Stimulated activated CD8-positive, alpha-beta memory T cell treated with anti-CD3 and anti-CD28 coated beads, Interleukin-12 subunit alpha, Interleukin-12 subunit beta, amount 100 ng/mL, for 24 hours (primary cell): ENCODE measurements around the gene KIF5C.

ENCODE experiments used
- DNase-seq: peaks from one replicate; pipeline ENCODE4 v3.0.0-alpha.2; 2020; ENCODE audit errors: extremely low read depth

KIF5C gene

DNA sequence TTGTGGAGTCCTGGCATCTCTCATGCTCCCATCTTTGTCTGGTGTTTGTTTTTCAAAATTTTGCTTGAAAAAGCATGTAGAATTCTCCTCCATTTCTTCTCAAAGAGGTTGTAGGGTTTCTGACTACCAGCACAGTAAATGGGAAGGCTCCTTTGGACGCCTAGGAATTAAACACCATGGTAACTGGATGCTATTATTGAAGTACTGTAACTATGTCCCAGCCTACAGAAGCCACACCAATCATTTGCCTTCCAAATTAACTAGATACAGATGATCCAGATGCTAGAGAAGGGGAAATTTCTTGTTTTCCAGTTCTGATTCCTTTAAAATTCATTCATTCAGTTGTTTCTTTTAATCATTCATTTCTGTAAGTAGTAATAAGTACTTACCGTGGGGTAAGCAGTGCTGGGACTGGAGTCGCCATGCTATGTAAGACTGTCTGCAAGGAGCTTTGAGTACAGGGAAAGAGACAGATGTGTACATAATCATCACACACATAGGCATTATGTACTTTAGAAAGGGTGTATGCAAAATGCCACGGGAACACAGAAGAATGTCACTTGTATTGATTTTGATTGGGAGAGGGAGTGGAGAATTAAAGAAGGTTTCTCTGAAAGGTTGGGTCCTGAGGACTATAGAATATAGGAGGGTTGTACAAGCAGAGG is 49.6 kb downstream of the KIF5C start:
- DNase-seq, result no peak

DNA sequence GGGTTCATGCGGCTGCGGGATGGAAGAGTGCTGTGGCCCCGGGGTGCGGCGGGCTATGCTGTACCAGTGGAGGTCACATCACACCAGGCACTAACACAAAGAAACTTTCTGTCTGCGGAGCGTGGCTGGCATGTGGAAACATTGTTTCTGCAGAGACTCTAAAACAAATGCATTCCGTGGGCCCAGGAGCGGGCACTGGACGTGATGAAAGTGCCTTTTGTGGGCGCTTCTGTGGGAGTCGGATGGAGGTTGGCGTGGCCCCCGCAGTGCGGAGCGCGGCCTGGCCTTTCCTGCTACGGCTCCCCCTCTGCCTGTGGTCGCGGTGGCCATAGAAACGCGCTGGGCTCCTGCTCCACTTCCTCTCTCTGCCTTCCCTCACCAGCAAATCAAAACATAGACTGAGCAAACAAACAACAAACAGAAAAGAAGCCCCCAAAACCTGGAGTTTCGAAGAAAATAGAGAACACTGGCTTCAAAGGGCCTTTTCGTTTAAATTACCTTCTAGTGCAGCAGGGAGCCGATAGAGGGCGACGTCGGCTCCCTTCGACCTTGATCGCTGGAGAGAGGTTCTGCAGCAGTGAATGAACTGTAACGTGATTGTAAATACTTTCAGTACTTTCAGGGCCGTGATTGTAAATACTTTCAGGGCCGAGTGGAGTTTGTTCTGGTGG is 51.4 kb downstream of the KIF5C start:
- DNase-seq, result no peak

DNA sequence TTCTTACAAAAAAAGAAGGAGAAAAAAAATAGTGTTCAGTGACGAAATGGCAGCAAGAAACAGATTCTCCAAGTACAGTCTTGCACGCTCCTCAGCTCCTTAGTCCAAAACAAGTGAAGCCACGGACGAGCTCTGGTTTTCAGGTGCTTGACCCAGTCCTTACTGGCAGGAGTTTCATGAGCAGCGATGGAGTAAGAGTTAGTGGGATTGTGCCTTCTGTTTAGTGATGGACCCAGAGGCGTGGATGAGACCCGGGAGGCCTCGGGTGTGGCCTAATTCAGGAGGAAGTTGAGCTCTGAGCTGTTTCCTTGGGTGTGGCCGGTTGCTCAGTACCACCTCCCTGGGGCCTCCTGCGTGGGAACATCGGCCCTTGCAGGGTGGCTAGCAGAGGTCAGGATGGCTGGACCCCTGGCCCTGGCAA is 52.0 kb downstream of the KIF5C start:
- DNase-seq, result no peak

GRCh38 chr2:148928395-148928794 is 53.4 kb downstream of the KIF5C start:
- no peak for DNase-seq

GRCh38 chr2:148930046-148930775 is 55.2 kb downstream of the KIF5C start:
- DNase-seq, result no peak

DNA sequence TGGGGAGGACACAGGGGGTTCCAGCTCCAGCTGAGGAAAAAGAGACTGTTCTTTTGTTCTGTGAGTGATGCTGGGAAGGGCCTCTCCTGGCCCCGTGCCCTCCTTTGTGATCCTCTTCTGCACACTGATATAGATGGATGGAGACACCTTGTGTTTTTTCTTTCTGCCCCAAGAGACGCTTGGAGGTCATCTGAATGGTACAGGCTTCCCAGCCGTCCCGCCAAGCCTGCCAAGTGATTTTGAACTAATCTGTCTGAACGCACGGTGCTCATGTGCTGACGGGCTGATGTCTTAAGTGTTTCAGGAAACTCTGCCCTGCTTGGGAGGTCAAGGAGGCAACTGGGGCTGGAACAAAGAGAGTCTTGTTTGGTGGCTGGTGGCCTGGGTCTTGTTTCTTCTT is 57.5 kb downstream of the KIF5C start:
- no peak for DNase-seq

- DNase-seq, result no peak
Measured at GRCh38 chr2:148933456-148933855, 58.4 kb downstream of the KIF5C start.

- no peak for DNase-seq
Measured at GRCh38 chr2:148935791-148936190, 60.8 kb downstream of the KIF5C start.

DNA sequence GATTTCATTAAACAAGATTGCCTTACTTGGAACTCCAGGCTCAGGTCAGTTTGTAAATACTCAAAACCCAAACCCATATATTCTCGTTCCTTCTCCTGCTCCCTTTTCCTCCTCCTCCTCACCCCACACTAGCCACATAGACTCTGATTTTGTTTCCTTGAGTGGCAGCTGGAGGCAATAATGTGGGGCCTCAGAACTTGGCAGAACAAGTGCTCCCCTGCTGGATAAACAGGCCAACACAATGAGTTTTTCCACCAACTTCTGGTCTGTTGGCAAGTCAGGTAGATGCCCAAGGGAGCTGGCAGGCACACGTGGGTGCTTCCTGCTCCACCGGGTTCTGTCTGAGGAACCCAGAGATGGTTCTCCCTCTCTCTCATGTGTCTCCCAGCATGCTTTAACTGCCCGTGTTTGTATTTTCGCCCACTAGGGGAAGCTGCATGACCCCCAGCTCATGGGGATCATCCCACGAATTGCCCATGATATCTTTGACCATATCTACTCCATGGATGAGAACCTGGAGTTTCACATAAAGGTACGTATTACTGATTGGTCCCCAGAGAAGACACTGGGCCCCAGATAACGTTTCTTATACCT is 61.9 kb downstream of the KIF5C start:
- DNase-seq, result no peak

DNA sequence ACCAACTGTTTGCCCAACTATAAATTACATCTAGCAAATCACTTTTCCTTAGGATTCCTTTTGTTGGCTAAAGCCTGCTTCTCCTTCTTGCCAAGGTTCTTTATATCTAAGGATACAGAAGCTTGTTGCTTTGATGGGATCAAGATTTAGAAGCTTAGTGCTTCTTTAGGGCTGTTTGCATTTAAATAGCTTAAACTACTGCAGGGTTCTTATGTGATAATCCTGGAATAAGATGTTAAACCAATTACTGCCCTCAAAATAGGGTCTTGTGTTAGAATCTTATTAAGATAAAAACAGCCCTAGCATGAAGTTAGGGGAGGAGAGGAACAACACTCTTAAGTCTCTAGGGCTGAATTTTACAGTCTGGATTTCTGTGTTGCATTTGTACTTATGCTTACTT is 64.2 kb downstream of the KIF5C start:
- DNase-seq, result no peak

- DNase-seq, result no peak
Measured at GRCh38 chr2:148943097-148943496, 68.1 kb downstream of the KIF5C start.

GRCh38 chr2:148944536-148944935 is 69.5 kb downstream of the KIF5C start:
- DNase-seq, result no peak

DNA sequence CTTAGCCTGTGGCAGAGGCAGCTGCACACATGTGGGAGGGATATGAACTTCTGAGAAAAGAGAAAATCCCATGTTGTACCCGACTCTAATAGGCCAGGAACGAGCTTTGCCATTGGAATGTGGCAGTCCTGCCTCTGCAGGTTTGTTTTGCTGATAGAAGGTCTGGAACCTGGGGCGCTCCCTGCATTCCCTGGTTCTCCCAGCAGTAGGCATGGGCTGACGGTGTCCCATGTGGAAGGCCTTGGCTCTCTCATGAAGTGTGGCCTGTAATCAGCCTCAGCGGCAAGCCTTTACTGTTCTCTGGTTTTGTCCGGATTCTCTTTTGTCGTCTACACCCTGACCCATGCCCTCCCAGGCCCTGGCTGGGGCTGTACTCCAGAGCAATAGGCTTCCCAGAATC is 72.3 kb downstream of the KIF5C start:
- no peak for DNase-seq

GRCh38 chr2:148948868-148949267 is 73.8 kb downstream of the KIF5C start:
- no peak for DNase-seq

GRCh38 chr2:148949348-148949747 is 74.3 kb downstream of the KIF5C start:
- no peak for DNase-seq

GRCh38 chr2:148952621-148953020 is 77.6 kb downstream of the KIF5C start:
- DNase-seq, result no peak

DNA sequence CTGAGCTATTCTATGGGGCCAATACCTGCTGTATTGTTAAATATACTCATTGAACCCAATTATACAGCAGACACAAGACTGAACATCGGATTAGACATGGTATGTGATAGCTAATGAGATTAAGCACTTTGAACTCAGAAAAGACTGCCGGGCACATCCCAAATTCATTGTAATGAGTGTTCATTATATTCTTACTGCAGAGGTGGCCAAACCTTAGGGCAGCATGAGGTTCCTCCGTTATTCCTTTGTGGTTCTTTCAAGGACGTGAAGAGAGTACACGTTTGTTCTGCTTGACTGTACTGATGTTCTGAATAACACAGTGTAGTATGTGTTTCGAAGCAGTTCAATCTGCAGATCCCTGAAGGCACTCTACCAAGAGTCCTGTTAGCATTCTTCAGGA is 78.4 kb downstream of the KIF5C start:
- no peak for DNase-seq

DNA sequence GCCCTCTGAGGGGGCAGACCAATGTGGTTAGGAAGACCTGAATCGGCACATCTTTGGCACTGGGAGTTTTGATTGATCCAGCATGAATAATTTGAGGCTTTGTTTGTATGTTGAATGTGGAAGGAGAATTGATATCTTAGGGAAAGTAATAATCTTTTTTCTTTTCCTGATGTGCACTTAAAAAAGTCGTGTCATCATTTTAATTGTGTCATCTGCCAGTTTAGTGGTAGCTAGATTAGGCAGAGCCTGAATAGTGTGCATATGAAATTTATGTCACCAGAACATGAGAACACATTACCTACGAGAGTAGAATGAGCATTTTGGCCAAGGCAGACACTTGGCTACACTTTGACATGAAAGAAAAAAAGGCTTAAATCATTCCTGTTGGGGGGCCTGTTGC is 79.5 kb downstream of the KIF5C start:
- DNase-seq, result no peak

DNA sequence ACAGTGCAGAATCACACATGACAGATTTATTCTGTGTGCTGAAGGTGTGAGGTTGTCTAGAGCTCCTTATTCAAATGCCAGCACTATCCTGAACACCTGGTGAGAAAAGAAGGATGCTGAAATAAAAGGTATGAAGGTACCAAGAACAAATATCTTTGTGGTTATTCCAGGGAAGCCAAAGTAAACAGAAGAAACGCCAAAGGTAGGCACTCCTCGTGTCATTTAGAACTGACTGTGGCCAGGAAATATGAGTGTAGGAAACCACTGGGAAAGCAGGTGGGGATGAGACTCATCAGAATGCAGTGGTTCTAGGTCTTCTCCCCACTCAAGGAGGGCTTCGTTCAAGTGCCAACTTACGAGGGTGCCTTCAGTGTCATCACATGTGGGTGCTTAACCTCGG is 80.8 kb downstream of the KIF5C start:
- DNase-seq, result no peak

DNA sequence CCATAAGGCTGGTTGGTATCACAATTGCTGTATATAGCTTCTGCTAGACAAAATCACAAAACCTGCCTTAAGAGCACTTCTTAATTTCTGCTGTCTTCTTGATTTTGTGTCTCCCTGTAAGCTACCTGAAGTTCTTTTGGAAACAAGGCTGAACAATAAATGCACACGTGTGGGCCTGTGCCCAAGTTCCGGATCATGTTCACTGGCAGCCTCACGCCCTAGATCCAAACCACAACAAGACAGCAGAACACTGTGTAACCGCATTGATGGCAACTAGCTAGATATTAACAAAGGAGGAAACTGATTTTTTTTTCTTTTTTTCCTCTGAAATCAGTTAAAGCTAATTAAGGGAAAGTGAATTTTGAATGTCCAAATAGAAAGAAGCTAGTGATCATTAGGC is 82.0 kb downstream of the KIF5C start:
- no peak for DNase-seq

GRCh38 chr2:148959745-148960144 is 84.7 kb downstream of the KIF5C start:
- DNase-seq, result no peak

DNA sequence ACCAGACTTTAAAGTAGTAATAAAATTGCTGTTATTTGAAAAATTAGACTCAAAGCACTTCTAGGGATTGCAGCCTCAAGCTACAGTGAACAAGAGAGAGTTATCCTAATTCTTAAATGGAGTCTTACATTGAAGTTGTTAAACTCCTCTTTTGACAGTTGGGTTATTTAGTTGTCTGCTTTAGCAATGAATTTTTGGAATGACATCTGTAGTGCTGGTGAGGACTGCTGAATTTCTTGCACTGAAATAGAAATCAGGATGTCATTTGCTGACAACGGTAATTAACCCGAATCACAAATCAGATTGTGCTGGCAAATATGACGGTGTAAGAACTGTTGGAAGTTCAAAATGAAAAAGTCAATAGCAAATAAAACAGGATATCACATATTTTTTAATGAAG is 85.5 kb downstream of the KIF5C start:
- no peak for DNase-seq

DNA sequence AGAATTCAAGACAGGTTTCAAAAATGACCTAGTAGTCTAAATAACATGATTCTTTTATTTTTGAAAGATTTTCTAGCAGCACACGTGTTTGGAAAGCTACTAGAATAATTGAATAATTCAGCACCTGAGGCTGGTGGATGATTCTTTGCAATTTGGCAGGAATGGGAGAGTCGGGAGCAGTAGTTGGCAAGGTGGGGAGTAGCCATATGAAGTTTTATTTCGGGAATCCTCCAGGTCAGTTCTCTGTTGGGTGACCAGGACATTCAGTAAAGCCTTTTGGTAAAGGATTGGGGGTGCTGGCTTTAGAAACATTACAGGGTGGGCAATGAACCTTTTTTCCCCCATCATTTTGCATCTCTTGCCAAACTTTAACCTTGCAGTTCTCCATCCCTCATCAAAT is 88.4 kb downstream of the KIF5C start:
- DNase-seq, result no peak
